HG03064 (cell line): ENCODE data around the gene ATXN7L1.
A peak's percentile ranks its signal among the peaks of the same experiment; 100 is the strongest.

Experiments
- ATAC-seq: cut with Tn5 transposase; IDR thresholded peaks from one replicate; pipeline ENCODE4 v1.9.1; 2021; ENCODE audit warnings: low read depth; ENCODE audit not compliant: unreplicated experiment

The ATXN7L1 gene

GRCh38 chr7:105689067-105689819 is 187.2 kb downstream of the ATXN7L1 start:
- no peak for ATAC-seq

GRCh38 chr7:105688617-105689016 is 187.8 kb downstream of the ATXN7L1 start:
- ATAC-seq = no peak

GRCh38 chr7:105685161-105685560 is 191.2 kb downstream of the ATXN7L1 start:
- ATAC-seq = no peak

- no peak for ATAC-seq
Measured at GRCh38 chr7:105682341-105683060, 193.9 kb downstream of the ATXN7L1 start.

- ATAC-seq = no peak
Measured at GRCh38 chr7:105680505-105681187, 195.8 kb downstream of the ATXN7L1 start.

GRCh38 chr7:105678811-105679495 is 197.4 kb downstream of the ATXN7L1 start:
- no peak for ATAC-seq

GRCh38 chr7:105677817-105678573 is 198.4 kb downstream of the ATXN7L1 start:
- ATAC-seq = peak; percentile 61

- ATAC-seq = no peak
Measured at GRCh38 chr7:105677410-105677730, 199.0 kb downstream of the ATXN7L1 start.

- ATAC-seq = no peak
Measured at GRCh38 chr7:105675934-105676371, 200.4 kb downstream of the ATXN7L1 start.

- no peak for ATAC-seq
Measured at GRCh38 chr7:105674200-105674920, 202.0 kb downstream of the ATXN7L1 start.

GRCh38 chr7:105673367-105674084 is 202.9 kb downstream of the ATXN7L1 start:
- ATAC-seq = no peak

GRCh38 chr7:105672801-105673200 is 203.6 kb downstream of the ATXN7L1 start:
- no peak for ATAC-seq

- ATAC-seq = no peak
Measured at GRCh38 chr7:105666324-105666723, 210.1 kb downstream of the ATXN7L1 start.

GRCh38 chr7:105665684-105666083 is 210.7 kb downstream of the ATXN7L1 start:
- no peak for ATAC-seq

- ATAC-seq = no peak
Measured at GRCh38 chr7:105664816-105665525, 211.4 kb downstream of the ATXN7L1 start.

GRCh38 chr7:105662998-105663397 is 213.4 kb downstream of the ATXN7L1 start:
- no peak for ATAC-seq

- no peak for ATAC-seq
Measured at GRCh38 chr7:105661625-105662024, 214.8 kb downstream of the ATXN7L1 start.

- ATAC-seq = no peak
Measured at GRCh38 chr7:105656922-105657521, 219.4 kb downstream of the ATXN7L1 start.
